A549 (cell line): ENCODE results near the gene CCDC47. TPM values are rescaled to one million over a fixed set of nuclear protein-coding genes. Genes with fewer than 3 reads are reported as not detected.
A peak's percentile ranks its signal among the peaks of the same experiment; 100 is the strongest.

Experiments
- ATAC-seq, 2 experiments: fragments of 200-7000 bp in 1 of 2; fragments of >200 bp in 1 of 2; cut with Nextera tagmentation in 1 of 2; cut with Tn5 transposase in 1 of 2; 3 replicates each; pipeline versions ENCODE4 v1.8.0 to v1.9.1; 2018 to 2020; ENCODE audit warnings: mild to moderate bottlenecking in 1 of 2, moderate library complexity in 1 of 2
- CTCF ChIA-PET: fragments of 300-600 bp; sonication (Branson Sonifier 250); formaldehyde crosslinking; extraction: SDS; loops from one replicate; lab custom pipeline; 2021; ENCODE audit warnings: antibody characterized with exemption, inconsistent platforms; lab: Yijun Ruan, JAX
- POLR2A ChIA-PET: fragments of 350-600 bp; formaldehyde crosslinking; extraction: SDS; loops from one replicate; lab custom pipeline; 2021; ENCODE audit warnings: antibody characterized with exemption, inconsistent platforms; lab: Yijun Ruan, JAX
- DNase-seq, 2 experiments: peaks; one replicate each; pipeline versions ENCODE4 v3.0.0 to v3.0.0-alpha.2; 2011 to 2016; ENCODE audit warnings: low read depth in 1 of 2, low spot score in 1 of 2
- FAIRE-seq: peaks from 2 replicates; lab custom pipeline; 2011; peaks lifted over from hg19 to GRCh38; lab: Jason Lieb, UNC
- H3K27ac ChIP-seq, 2 experiments: fragments of >200 bp; sonication (Bioruptor Twin); formaldehyde crosslinking; 3 replicates each; pipeline ENCODE4 v1.5.1; 2016 to 2017
- H3K4me1 ChIP-seq: fragments of >200 bp; sonication (Bioruptor Twin); formaldehyde crosslinking; 3 replicates; pipeline ENCODE4 v1.6.1; 2016
- H3K4me2 ChIP-seq: fragments of >200 bp; sonication (Bioruptor Twin); formaldehyde crosslinking; 3 replicates; pipeline ENCODE4 v1.6.1; 2016
- H3K4me3 ChIP-seq: fragments of >200 bp; sonication (Bioruptor Twin); formaldehyde crosslinking; 3 replicates; pipeline ENCODE4 v1.5.1; 2016
- H3K9me3 ChIP-seq: fragments of >200 bp; sonication (Bioruptor Twin); formaldehyde crosslinking; 3 replicates; pipeline ENCODE4 v1.6.1; 2016
- ATOH8 ChIP-seq: fragments of 250-450 bp; sonication (Bioruptor Pico); IDR thresholded peaks from 2 replicates; pipeline ENCODE4 v1.5.0; 2020; ENCODE audit warnings: low read depth, mild to moderate bottlenecking, moderate library complexity
- BCL3 ChIP-seq: fragments of >200 bp; sonication (Bioruptor Twin); formaldehyde crosslinking; IDR thresholded peaks from 3 replicates; pipeline ENCODE4 v1.6.1; 2016
- CHD2 ChIP-seq: fragments of 150-350 bp; IDR thresholded peaks from 2 replicates; pipeline ENCODE4 v1.6.1; 2014; ENCODE audit warnings: low read length; ENCODE audit not compliant: partially characterized antibody
- CHD4 ChIP-seq: fragments of 200-600 bp; sonication (generic); IDR thresholded peaks from 2 replicates; pipeline ENCODE4 v1.6.1; 2016; ENCODE audit warnings: antibody characterized with exemption, mild to moderate bottlenecking, borderline replicate concordance
- HOXA7 ChIP-seq: fragments of 250-450 bp; sonication (Bioruptor Pico); IDR thresholded peaks from 2 replicates; pipeline ENCODE4 v1.5.0; 2020; ENCODE audit warnings: mild to moderate bottlenecking, moderate library complexity
- JUN ChIP-seq, 2 experiments: fragments of >200 bp; sonication (Bioruptor Twin); formaldehyde crosslinking; IDR thresholded peaks; 2 replicates in 1 of 2; 3 replicates in 1 of 2; pipeline ENCODE4 v1.6.1; 2016 to 2017
- KDM5A ChIP-seq: fragments of 200-600 bp; sonication (generic); IDR thresholded peaks from 2 replicates; pipeline ENCODE4 v1.6.1; 2016; ENCODE audit warnings: antibody characterized with exemption, mild to moderate bottlenecking
- NPAS2 ChIP-seq: fragments of 250-450 bp; sonication (Bioruptor Pico); IDR thresholded peaks from 2 replicates; pipeline ENCODE4 v1.8.0; 2022; ENCODE audit warnings: mild to moderate bottlenecking, moderate library complexity, borderline replicate concordance
- POLR2AphosphoS2 ChIP-seq: conservative IDR thresholded peaks from 2 replicates; pipeline ENCODE4 v1.6.1; 2012; ENCODE audit warnings: low read length, improper control_type of control experiment, inconsistent platforms
- RCOR1 ChIP-seq: fragments of 150-350 bp; IDR thresholded peaks from 2 replicates; pipeline ENCODE4 v1.6.1; 2014; ENCODE audit warnings: antibody characterized with exemption, low read length, low read depth
- REST ChIP-seq: fragments of 200-600 bp; sonication (generic); IDR thresholded peaks from 2 replicates; pipeline ENCODE4 v1.6.1; 2016; ENCODE audit warnings: antibody characterized with exemption, mild to moderate bottlenecking, moderate library complexity
- WGBS: methylation state at CpG from one replicate; pipeline ENCODE4 v1.1.6; 2017; ENCODE audit errors: missing lambda C conversion rate; 5-methylcytosine and 5-hydroxymethylcytosine counted together
- polyA plus RNA-seq, 4 experiments: library from polyadenylated mRNA; depleted of rRNA in 3 of 4; stranded (reverse); fragments of >200 nt; fragmentation: RNase III in 1 of 4; extraction: RNeasy Plus Mini Kit Qiagen cat#74134 plus additional on column Dnase treatment in 1 of 4; gene quantifications; 2 replicates in 3 of 4; 3 replicates in 1 of 4; pipeline ENCODE4 v1.2.3, GENCODE V29; 2011 to 2017

The CCDC47 gene
- polyA plus RNA-seq, 2 of the 4 experiments (the other 2 are of a cell fraction), result 141 to 163 TPM

GRCh38 chr17:63819585-63820537 is 46.5 kb upstream of the CCDC47 start:
- peaks cover 24% of the 10 kb centered on the region for H3K4me1 ChIP-seq
- FAIRE-seq, result no peak
- WGBS, result 79% methylated on average over 21 of the region's 21 CpGs
- H3K4me3 ChIP-seq, result no peak overlapping the region
- no peak for DNase-seq
- ChIA-PET POLR2A (interaction anchor here (2.2 kb wide), 1 partner anchor 7 kb away, joined by 6 read pairs; the partner anchor contains the start of genes FTSJ3 and PSMC5), CTCF (interaction anchor here (1.0 to 5.7 kb wide), 9 partner anchors 7 to 55 kb away, joined by 3 to 33 read pairs (median 10); partner anchors contain the start of genes FTSJ3 and PSMC5)
- TF ChIP-seq REST, result no peak
- TF ChIP-seq JUN (IDR thresholded peaks at IDR 0.05), result peak in 1 of 2 experiments; percentile 20; a peak in 1 of 5 replicates
- peak overlapping the region in 1 of 2 experiments; percentile 72; a peak in 4 of 6 replicates for H3K27ac ChIP-seq
- H3K4me2 ChIP-seq, result peak overlapping the region; percentile 48
- ATAC-seq, result peak; percentile 14 to 44; a peak in 5 of 6 replicates
- no peaks in the 10 kb centered on the region for H3K9me3 ChIP-seq

GRCh38 chr17:63819131-63819530 is 45.7 kb upstream of the CCDC47 start:
- Histone ChIP-seq H3K27ac (peak overlapping the region in 1 of 2 experiments; percentile 72; a peak in 4 of 6 replicates), H3K4me2 (peak overlapping the region; percentile 48), H3K9me3 (no peaks in the 10 kb centered on the region), H3K4me1 (peaks cover 24% of the 10 kb centered on the region), H3K4me3 (no peak overlapping the region)
- no peak for DNase-seq
- ChIA-PET POLR2A (interaction anchor here (1.4 to 2.2 kb wide), 2 partner anchors 8 to 46 kb away, joined by 6 to 8 read pairs; partner anchors contain the start of genes CCDC47, DDX42, FTSJ3 and PSMC5), CTCF (interaction anchor here (1.0 to 5.7 kb wide), 6 partner anchors 10 to 45 kb away, joined by 3 to 33 read pairs (median 7); partner anchors contain the start of genes CCDC47, DDX42, FTSJ3 and PSMC5)
- 15% methylated on average over 6 of the region's 6 CpGs for WGBS
- TF ChIP-seq KDM5A, result no peak
- TF ChIP-seq CHD4, result no peak
- no peak for TF ChIP-seq BCL3
- TF ChIP-seq RCOR1, result no peak
- no peak for TF ChIP-seq NPAS2 (CRISPR knock-in tag)
- no peak for TF ChIP-seq CHD2
- TF ChIP-seq ATOH8 (CRISPR knock-in tag), result no peak
- no peak for TF ChIP-seq POLR2AphosphoS2
- TF ChIP-seq HOXA7 (CRISPR knock-in tag), result no peak
- peak; percentile 5 to 32; a peak in 3 of 6 replicates for ATAC-seq
- FAIRE-seq, result no peak
